GM12878 (cell line): Measurements from ENCODE around the gene PINLYP. TPM values are rescaled to one million over a fixed set of nuclear protein-coding genes. Genes with fewer than 3 reads are reported as not detected.

ENCODE experiments used
- ATF7 ChIP-seq: fragments of 450-650 bp; IDR thresholded peaks from 2 replicates; pipeline ENCODE4 v1.6.1; 2016; ENCODE audit warnings: low read depth, mild to moderate bottlenecking
- BACH1 ChIP-seq: fragments of 450-650 bp; IDR thresholded peaks from 2 replicates; pipeline ENCODE4 v1.6.1; 2017; ENCODE audit warnings: mild to moderate bottlenecking, borderline replicate concordance
- ELK1 ChIP-seq: IDR thresholded peaks from 2 replicates; pipeline ENCODE4 v1.6.1; 2012; ENCODE audit warnings: low read depth, low read length, improper control_type of control experiment
- ETV6 ChIP-seq, 2 experiments: fragments of 450-650 bp in 1 of 2; IDR thresholded peaks in 1 of 2; conservative IDR thresholded peaks in 1 of 2; 2 replicates each; pipeline ENCODE4 v1.6.1; 2014; ENCODE audit warnings: antibody characterized with exemption in 1 of 2, borderline replicate concordance in 1 of 2, low read depth in 1 of 2, mild to moderate bottlenecking in 1 of 2, moderate library complexity in 1 of 2
- HDAC6 ChIP-seq: fragments of 200-600 bp; sonication (generic); IDR thresholded peaks from one replicate; pipeline ENCODE4 v1.8.0; 2017; ENCODE audit warnings: antibody characterized with exemption; ENCODE audit not compliant: unreplicated experiment
- HDGF ChIP-seq: fragments of 450-650 bp; IDR thresholded peaks from 2 replicates; pipeline ENCODE4 v1.6.1; 2016; ENCODE audit warnings: antibody characterized with exemption
- NFIC ChIP-seq: IDR thresholded peaks from 2 replicates; pipeline ENCODE4 v1.6.1; 2012; ENCODE audit warnings: low read depth, mild to moderate bottlenecking, inconsistent platforms, low read length, moderate library complexity
- NR2C2 ChIP-seq: IDR thresholded peaks from 2 replicates; pipeline ENCODE4 v1.6.1; 2011; ENCODE audit warnings: borderline replicate concordance, low read depth; ENCODE audit not compliant: control insufficient read depth, insufficient read length
- POLR2A ChIP-seq: IDR thresholded peaks from 2 replicates; pipeline ENCODE4 v1.6.1; 2011; ENCODE audit warnings: low read depth, mild to moderate bottlenecking, low read length
- SIX5 ChIP-seq: IDR thresholded peaks from 2 replicates; pipeline ENCODE4 v1.6.1; 2011; ENCODE audit warnings: mild to moderate bottlenecking, low read depth, low read length, moderate library complexity; ENCODE audit not compliant: severe bottlenecking
- SUPT20H ChIP-seq: IDR thresholded peaks from 2 replicates; pipeline ENCODE4 v1.6.1; 2011; ENCODE audit warnings: low read depth, mild to moderate bottlenecking, low read length, moderate library complexity, borderline replicate concordance; ENCODE audit not compliant: control insufficient read depth
- TCF3 ChIP-seq: IDR thresholded peaks from 2 replicates; pipeline ENCODE4 v1.6.1; 2012; ENCODE audit warnings: low read depth, mild to moderate bottlenecking, low read length, borderline replicate concordance; ENCODE audit not compliant: insufficient read depth
- ZNF622 ChIP-seq: fragments of 450-650 bp; IDR thresholded peaks from 2 replicates; pipeline ENCODE4 v1.6.1; 2017; ENCODE audit warnings: mild to moderate bottlenecking, inconsistent platforms
- polyA plus RNA-seq, 11 experiments: library from polyadenylated mRNA; depleted of rRNA in 4 of 11; unstranded in 6 of 11; stranded (reverse) in 5 of 11; fragments of >200 nt; fragmentation: Nextera tagmentation in 4 of 11; fragmentation: Illumina TruSeq in 1 of 11; extraction: Ambion mirVana in 4 of 11; extraction: Trizol in 1 of 11; gene quantifications; 1 replicate in 1 of 11; 2 replicates in 10 of 11; pipeline versions ENCODE4 v1.2.1 to v1.2.3, GENCODE V29; 2011 to 2016; ENCODE audit warnings: inconsistent platforms in 2 of 11, missing spikeins in 2 of 11, low read depth in 1 of 11
- total RNA-seq, 4 experiments: library from RNA; depleted of rRNA in 3 of 4; stranded (reverse); fragments of >200 nt in 3 of 4; fragmentation: Illumina TruSeq in 1 of 4; extraction: Trizol in 1 of 4; gene quantifications; 2 replicates each; pipeline versions ENCODE4 v1.2.1 to v1.2.3, GENCODE V29; 2013 to 2021
- TF ChIP-seq, protein P1 (sequence below): fragments of 450-650 bp; conservative IDR thresholded peaks from 2 replicates; pipeline ENCODE4 v1.6.1; 2017; ENCODE audit warnings: mild to moderate bottlenecking, moderate library complexity
- TF ChIP-seq, protein P2 (sequence below): fragments of 450-650 bp; IDR thresholded peaks from 2 replicates; pipeline ENCODE4 v1.6.1; 2016; ENCODE audit warnings: mild to moderate bottlenecking
- TF ChIP-seq, protein P3 (sequence below): IDR thresholded peaks from 2 replicates; pipeline ENCODE4 v1.6.1; 2012; ENCODE audit warnings: mild to moderate bottlenecking, low read depth, low read length
- TF ChIP-seq, protein P4 (sequence below): IDR thresholded peaks from 2 replicates; pipeline ENCODE4 v1.6.1; 2011; ENCODE audit warnings: low read depth, mild to moderate bottlenecking, low read length, moderate library complexity, borderline replicate concordance; ENCODE audit errors: extremely low read depth
- TF ChIP-seq, protein P5 (sequence below): fragments of 450-650 bp; IDR thresholded peaks from 2 replicates; pipeline ENCODE4 v1.6.1; 2017; ENCODE audit warnings: mild to moderate bottlenecking

PINLYP gene
- total and polyA plus RNA-seq, 10 of the 15 experiments (the other 5 are each of a cell fraction or from before 2014, with no cell fraction given): 1.0 to 26.9 (median 11.4) TPM

GRCh38 chr19:43595999-43596841, 20.6 kb downstream of the PINLYP start, which contains the start of the genes IRGQ and ZNF576 (continued):
- TF ChIP-seq ELK1: no peak
- TF ChIP-seq, protein P1, sequence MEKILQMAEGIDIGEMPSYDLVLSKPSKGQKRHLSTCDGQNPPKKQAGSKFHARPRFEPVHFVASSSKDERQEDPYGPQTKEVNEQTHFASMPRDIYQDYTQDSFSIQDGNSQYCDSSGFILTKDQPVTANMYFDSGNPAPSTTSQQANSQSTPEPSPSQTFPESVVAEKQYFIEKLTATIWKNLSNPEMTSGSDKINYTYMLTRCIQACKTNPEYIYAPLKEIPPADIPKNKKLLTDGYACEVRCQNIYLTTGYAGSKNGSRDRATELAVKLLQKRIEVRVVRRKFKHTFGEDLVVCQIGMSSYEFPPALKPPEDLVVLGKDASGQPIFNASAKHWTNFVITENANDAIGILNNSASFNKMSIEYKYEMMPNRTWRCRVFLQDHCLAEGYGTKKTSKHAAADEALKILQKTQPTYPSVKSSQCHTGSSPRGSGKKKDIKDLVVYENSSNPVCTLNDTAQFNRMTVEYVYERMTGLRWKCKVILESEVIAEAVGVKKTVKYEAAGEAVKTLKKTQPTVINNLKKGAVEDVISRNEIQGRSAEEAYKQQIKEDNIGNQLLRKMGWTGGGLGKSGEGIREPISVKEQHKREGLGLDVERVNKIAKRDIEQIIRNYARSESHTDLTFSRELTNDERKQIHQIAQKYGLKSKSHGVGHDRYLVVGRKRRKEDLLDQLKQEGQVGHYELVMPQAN: peak; percentile 74
- peak; percentile 48 for TF ChIP-seq POLR2A
- peak; percentile 98 for TF ChIP-seq ATF7
- TF ChIP-seq HDGF: no peak
- TF ChIP-seq NFIC: no peak
- TF ChIP-seq BACH1: peak; percentile 64
- TF ChIP-seq, protein P2, sequence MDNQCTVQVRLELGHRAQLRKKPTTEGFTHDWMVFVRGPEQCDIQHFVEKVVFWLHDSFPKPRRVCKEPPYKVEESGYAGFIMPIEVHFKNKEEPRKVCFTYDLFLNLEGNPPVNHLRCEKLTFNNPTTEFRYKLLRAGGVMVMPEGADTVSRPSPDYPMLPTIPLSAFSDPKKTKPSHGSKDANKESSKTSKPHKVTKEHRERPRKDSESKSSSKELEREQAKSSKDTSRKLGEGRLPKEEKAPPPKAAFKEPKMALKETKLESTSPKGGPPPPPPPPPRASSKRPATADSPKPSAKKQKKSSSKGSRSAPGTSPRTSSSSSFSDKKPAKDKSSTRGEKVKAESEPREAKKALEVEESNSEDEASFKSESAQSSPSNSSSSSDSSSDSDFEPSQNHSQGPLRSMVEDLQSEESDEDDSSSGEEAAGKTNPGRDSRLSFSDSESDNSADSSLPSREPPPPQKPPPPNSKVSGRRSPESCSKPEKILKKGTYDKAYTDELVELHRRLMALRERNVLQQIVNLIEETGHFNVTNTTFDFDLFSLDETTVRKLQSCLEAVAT: no peak; the same call in 1 of the 2 replicates
- TF ChIP-seq, protein P3, sequence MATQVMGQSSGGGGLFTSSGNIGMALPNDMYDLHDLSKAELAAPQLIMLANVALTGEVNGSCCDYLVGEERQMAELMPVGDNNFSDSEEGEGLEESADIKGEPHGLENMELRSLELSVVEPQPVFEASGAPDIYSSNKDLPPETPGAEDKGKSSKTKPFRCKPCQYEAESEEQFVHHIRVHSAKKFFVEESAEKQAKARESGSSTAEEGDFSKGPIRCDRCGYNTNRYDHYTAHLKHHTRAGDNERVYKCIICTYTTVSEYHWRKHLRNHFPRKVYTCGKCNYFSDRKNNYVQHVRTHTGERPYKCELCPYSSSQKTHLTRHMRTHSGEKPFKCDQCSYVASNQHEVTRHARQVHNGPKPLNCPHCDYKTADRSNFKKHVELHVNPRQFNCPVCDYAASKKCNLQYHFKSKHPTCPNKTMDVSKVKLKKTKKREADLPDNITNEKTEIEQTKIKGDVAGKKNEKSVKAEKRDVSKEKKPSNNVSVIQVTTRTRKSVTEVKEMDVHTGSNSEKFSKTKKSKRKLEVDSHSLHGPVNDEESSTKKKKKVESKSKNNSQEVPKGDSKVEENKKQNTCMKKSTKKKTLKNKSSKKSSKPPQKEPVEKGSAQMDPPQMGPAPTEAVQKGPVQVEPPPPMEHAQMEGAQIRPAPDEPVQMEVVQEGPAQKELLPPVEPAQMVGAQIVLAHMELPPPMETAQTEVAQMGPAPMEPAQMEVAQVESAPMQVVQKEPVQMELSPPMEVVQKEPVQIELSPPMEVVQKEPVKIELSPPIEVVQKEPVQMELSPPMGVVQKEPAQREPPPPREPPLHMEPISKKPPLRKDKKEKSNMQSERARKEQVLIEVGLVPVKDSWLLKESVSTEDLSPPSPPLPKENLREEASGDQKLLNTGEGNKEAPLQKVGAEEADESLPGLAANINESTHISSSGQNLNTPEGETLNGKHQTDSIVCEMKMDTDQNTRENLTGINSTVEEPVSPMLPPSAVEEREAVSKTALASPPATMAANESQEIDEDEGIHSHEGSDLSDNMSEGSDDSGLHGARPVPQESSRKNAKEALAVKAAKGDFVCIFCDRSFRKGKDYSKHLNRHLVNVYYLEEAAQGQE: no peak
- TF ChIP-seq SIX5: peak; percentile 64
- no peak for TF ChIP-seq ZNF622
- no peak for TF ChIP-seq TCF3
- no peak for TF ChIP-seq HDAC6
- TF ChIP-seq, protein P4, sequence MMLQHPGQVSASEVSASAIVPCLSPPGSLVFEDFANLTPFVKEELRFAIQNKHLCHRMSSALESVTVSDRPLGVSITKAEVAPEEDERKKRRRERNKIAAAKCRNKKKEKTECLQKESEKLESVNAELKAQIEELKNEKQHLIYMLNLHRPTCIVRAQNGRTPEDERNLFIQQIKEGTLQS: peak; percentile 78; the same call in 1 of the 2 replicates
- TF ChIP-seq ETV6 (conservative IDR thresholded peaks at IDR 0.05 in 1 of 2, IDR thresholded peaks at IDR 0.05 in 1 of 2; ENCODE audit: borderline replicate concordance in 1 of 2, low read depth in 1 of 2): no peak
- TF ChIP-seq, protein P5, sequence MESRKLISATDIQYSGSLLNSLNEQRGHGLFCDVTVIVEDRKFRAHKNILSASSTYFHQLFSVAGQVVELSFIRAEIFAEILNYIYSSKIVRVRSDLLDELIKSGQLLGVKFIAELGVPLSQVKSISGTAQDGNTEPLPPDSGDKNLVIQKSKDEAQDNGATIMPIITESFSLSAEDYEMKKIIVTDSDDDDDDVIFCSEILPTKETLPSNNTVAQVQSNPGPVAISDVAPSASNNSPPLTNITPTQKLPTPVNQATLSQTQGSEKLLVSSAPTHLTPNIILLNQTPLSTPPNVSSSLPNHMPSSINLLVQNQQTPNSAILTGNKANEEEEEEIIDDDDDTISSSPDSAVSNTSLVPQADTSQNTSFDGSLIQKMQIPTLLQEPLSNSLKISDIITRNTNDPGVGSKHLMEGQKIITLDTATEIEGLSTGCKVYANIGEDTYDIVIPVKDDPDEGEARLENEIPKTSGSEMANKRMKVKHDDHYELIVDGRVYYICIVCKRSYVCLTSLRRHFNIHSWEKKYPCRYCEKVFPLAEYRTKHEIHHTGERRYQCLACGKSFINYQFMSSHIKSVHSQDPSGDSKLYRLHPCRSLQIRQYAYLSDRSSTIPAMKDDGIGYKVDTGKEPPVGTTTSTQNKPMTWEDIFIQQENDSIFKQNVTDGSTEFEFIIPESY: peak; percentile 96
- no peak for TF ChIP-seq SUPT20H
- TF ChIP-seq NR2C2: no peak
